22Rv1 (cell line): ENCODE results near the gene TCEA3.

ENCODE experiments used
- H3K27ac ChIP-seq: fragments of 450-650 bp; 2 replicates; pipeline ENCODE4 v1.5.1; 2017
- ZFX ChIP-seq: fragments of 450-650 bp; IDR thresholded peaks from 2 replicates; pipeline ENCODE4 v1.6.1; 2017; ENCODE audit warnings: antibody characterized with exemption, borderline replicate concordance
- TF ChIP-seq, protein P1 (sequence below): fragments of 450-650 bp; IDR thresholded peaks from 2 replicates; pipeline ENCODE4 v1.5.1; 2017; ENCODE audit warnings: mild to moderate bottlenecking

Gene TCEA3

DNA sequence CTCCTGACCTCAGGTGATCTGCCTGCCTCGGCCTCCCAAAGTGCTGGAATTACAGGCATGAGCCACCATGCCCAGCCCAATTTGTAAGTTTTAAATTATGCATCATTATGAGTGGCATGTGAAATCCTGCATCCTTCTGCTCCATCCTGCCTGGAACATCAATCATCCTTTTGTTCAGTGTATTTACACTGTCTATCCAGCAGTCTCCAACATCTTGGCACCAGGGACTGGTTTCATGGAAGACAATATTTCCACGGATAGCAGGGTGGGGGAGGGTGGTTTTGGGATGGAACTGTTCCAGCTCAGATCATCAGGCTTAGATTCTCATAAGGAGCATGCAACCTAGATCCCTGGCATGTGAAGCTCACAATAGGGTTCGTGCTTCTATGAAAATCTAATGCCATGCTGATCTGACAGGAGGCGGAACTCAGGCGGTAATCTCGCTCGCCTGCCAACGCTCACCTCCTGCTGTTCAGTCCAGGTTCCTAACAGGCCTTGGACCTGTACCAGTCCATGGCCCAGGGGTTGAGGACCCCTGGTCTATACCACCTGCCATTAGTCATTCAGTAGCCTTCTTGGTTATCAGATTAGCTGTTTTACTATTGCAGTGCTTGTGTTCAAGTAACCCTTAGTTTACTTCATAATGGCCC is 22.2 kb upstream of the TCEA3 start:
- H3K27ac ChIP-seq, result no peak overlapping the region
- TF ChIP-seq, protein P1, sequence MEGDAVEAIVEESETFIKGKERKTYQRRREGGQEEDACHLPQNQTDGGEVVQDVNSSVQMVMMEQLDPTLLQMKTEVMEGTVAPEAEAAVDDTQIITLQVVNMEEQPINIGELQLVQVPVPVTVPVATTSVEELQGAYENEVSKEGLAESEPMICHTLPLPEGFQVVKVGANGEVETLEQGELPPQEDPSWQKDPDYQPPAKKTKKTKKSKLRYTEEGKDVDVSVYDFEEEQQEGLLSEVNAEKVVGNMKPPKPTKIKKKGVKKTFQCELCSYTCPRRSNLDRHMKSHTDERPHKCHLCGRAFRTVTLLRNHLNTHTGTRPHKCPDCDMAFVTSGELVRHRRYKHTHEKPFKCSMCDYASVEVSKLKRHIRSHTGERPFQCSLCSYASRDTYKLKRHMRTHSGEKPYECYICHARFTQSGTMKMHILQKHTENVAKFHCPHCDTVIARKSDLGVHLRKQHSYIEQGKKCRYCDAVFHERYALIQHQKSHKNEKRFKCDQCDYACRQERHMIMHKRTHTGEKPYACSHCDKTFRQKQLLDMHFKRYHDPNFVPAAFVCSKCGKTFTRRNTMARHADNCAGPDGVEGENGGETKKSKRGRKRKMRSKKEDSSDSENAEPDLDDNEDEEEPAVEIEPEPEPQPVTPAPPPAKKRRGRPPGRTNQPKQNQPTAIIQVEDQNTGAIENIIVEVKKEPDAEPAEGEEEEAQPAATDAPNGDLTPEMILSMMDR, result no peak
- no peak for TF ChIP-seq ZFX

DNA sequence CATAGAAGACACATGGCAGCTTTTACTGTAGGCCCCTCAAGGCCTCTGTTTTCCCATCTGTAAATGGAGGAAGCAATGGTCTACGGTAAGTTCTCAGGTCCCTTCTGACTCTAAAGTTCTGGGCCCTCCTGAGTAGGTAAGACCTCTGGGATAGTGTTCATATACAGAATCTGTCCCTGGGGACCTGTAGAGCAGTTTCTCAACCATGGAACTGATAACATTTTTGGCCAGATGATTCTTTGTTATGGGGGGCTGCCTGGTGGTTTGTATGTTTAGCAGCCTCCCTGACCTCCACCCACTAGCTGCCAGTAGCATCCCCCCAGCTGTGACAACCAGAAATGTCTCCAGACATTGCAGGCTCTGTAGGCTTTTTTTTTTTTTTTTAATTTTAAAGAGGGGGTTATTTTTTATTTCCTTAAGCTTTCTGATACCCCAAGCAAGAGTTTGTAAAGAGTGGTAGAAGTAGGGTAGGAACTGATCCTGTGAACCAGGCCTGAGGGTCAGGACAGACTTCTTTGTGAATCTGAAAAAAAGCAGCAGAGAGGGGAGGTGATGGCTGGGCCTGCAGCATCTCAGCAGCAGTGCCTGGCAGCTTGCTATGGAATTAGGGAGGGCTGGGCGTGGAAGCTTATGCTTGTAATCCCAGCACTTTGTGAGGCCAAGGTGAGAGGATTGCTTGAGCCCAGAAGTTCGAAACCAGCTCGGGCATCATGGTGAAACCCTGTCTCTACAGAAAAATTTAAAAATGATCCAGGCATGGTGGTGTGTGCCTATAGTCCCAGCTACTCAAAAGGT is 20.2 kb upstream of the TCEA3 start:
- TF ChIP-seq, protein P1, result no peak
- no peak for TF ChIP-seq ZFX
- H3K27ac ChIP-seq, result no peak overlapping the region

DNA sequence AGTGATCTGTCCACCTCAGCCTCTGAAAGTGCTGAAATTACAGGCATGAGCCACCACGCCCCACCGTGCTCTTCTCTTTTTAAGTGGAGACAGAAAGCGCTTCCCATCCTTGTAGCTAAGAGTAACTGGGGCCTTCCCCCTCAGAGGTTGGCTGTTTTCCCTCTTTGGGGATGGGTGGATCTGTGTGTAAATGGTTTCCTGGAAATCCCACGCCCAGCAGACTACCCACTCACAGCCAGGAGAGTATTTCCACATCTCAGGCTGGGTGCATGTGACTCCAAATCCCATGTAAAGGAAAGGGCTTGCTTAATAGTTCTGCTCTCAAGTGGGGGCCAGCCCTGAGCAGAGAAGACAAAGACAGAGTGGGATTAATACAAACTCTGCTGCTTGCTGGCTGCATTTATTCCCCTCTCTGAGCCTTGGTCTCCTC is 19.6 kb upstream of the TCEA3 start:
- no peak overlapping the region for H3K27ac ChIP-seq
- TF ChIP-seq, protein P1, result no peak
- no peak for TF ChIP-seq ZFX

DNA sequence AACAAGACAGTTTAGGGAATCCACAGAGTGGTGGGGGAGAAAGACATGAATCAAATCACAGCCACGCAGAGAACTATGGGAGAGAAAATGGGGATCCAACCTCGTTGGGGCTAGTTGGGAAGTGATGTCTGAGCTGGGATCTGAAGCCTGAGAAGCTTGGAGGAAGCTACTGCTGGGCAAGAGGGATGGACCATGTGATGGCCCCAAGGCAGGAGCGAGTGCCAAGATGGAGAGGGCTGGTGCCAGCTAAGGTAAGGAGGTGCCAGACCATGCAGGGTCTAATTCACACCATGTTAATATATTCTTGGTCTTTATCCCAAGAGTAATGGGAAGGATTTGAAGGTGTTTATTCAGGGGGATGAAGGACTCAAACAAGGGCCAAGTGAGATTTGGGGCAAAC is 18.2 kb upstream of the TCEA3 start:
- H3K27ac ChIP-seq, result no peak overlapping the region
- TF ChIP-seq ZFX, result no peak
- TF ChIP-seq, protein P1, result no peak

DNA sequence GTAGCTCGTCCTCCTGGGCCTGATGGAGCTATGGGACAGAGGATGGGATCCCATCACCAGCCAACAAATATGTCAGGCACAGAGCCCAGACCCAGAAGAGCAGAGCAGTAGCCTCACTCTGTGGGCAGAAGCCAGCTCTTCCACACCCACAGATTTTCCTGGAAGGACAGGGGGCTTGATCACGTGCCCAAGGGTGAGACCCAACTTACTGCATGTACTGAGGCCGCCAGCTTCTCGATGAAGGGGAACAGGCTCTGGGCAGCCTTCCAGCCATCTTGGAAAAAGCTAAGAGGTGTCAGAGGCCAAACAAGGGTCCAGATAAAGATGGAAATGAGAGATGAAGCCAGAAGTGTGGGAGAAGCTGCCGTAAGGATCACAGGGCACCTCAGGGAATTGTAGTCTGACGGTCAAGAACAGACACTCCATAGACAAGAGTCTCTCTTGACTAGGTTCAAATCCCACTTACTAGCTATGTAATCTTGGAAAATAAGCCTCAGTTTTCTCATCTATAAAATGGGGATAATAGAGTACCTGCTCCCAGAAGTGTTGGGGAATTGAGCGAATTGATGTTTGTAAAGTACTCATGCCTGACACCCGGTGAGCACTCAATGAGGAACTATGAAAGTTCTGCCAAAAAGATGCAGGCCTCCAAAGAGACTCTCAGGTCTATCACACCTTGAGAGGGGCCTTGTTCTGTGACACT is 17.0 kb upstream of the TCEA3 start:
- TF ChIP-seq, protein P1, result no peak
- H3K27ac ChIP-seq, result no peak overlapping the region

DNA sequence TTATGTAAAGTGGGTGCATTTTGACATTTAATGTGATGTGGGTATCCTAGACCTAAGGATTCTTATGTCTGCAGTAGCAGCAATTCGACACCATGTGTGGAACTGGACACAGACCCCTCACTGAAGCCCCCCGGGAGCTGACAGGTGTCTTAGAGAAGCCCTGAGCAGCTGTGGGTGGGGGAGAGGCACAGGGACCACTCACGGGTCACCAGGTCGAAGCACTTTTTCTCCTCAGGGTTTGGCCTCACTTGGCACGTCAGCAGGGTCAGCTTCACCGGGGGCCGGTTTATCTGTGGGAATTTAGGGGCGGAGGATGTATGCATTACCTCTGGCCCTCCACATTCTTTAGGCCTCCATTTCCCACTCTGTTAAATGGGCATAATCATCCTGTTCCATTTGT is 14.0 kb upstream of the TCEA3 start:
- H3K27ac ChIP-seq, result no peak overlapping the region
- TF ChIP-seq, protein P1, result no peak
- TF ChIP-seq ZFX, result no peak

DNA sequence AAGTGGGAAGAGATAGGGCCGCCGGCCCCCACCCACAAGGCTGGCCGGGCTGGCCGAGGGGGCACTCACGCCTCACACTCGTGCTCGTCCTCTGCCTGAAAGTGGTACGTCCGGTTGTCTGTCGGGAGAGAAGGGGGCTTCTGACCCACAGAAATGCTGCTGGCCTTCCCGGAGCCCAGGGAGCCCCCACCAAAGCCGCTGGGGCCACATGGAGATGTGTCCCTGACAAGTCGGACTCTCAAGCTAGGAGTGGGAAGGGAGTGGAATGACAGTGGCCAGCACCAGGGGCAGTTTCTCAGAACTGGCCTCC is 12.8 kb upstream of the TCEA3 start:
- H3K27ac ChIP-seq, result no peak overlapping the region
- TF ChIP-seq, protein P1, result no peak
- no peak for TF ChIP-seq ZFX
